Mononuclear cell (primary cell): ENCODE data around the gene STOML1. TPM values are rescaled to one million over a fixed set of nuclear protein-coding genes. Genes with fewer than 3 reads are reported as not detected.
A peak's percentile ranks its signal among the peaks of the same experiment; 100 is the strongest.

Experiments
- H3K27me3 ChIP-seq: 2 replicates; pipeline ENCODE4 v1.6.0; 2011; ENCODE audit warnings: low read length, control low read depth; ENCODE audit not compliant: insufficient read depth
- H3K4me1 ChIP-seq: 2 replicates; pipeline ENCODE4 v1.5.1; 2011; ENCODE audit warnings: mild to moderate bottlenecking, low read length, control low read depth; ENCODE audit not compliant: insufficient read depth
- H3K4me3 ChIP-seq: 2 replicates; pipeline ENCODE4 v1.5.1; 2011; ENCODE audit warnings: mild to moderate bottlenecking, low read length, moderate library complexity
- H3K9me3 ChIP-seq: 2 replicates; pipeline ENCODE4 v1.5.1; 2011; ENCODE audit warnings: low read depth, mild to moderate bottlenecking, control low read depth, low read length
- total RNA-seq: library from RNA; depleted of rRNA; stranded (reverse); fragments of >200 nt; gene quantifications from one replicate; pipeline ENCODE4 v1.2.3, GENCODE V29; 2012

STOML1 gene, protein sequence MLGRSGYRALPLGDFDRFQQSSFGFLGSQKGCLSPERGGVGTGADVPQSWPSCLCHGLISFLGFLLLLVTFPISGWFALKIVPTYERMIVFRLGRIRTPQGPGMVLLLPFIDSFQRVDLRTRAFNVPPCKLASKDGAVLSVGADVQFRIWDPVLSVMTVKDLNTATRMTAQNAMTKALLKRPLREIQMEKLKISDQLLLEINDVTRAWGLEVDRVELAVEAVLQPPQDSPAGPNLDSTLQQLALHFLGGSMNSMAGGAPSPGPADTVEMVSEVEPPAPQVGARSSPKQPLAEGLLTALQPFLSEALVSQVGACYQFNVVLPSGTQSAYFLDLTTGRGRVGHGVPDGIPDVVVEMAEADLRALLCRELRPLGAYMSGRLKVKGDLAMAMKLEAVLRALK
- 2.2 TPM for total RNA-seq

DNA sequence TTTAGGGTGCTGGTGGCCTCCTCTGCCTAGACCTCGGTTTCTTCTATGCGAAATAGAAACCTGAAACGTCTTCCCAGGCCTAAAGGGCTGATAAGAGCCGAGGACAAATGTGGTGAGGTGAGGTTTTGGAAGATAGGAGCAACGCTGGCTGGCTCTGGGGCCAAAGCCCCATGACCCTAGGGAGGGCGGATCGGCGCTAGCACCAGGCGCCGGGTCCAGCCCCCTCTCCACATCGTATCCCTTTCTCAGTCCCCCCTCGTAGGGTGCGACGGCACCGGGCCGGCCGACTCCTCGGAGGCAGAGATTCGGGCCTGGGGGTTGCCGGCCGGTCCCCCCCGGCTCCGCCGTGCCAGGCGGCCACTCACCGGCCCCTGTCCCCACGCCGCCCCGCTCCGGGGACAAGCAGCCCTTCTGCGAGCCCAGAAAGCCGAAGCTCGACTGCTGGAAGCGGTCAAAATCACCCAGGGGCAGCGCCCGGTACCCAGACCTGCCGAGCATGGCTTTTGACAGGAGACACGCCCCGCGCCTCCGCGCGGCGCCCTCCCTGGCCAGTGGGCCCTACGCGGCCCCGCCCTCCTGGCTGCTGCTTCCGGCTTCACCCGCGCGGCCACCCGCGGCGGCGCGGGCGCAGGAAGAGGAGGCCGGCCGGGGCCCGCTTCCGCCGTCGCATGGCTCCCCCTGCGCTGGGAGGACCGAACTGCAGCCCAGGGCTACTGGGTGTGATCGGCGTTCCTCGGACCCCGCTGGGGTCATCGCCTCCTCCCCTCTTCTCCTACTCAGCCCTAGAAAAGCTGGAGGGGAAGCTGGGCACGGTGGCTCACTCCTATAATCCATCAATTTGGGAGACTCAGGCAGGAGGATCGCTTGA is at the start of gene STOML1:
Gene STOML1, minus strand, starts transcription at position 570 of the 868 bp plus-strand sequence. Its CDS starts 72 bp downstream, at position 498.
- peak within 1 kb of the TSS; percentile 57 for H3K4me3 ChIP-seq
- peaks cover 45% of the 10 kb centered on the region for H3K4me1 ChIP-seq
- H3K27me3 ChIP-seq = no peaks in the 10 kb centered on the region
- no peaks in the 10 kb centered on the region for H3K9me3 ChIP-seq

DNA sequence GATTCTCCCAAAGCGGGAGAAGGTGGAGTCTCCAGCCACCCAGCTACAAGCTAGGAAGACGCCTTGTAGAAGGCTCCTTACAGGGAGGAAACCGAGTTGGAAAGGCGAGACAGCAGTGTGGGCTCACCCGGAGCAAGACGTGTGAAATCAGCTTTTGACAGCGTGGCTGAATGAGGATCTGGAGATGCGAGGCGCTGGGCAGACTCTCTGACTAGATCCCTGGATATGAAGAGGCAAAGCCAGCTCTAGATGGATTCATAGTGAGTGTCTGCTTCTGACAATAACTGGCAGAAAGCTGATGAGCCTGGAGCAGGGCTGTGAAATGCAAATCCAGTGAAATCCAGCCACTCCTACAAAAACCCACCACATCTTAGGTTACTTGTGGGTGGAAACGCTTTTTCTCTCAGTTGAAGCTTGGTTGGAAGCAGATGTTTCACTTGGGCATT is 49.2 kb upstream of the STOML1 start:
- no peaks in the 10 kb centered on the region for H3K27me3 ChIP-seq
- H3K4me3 ChIP-seq = no peak overlapping the region
- no peaks in the 10 kb centered on the region for H3K9me3 ChIP-seq
- H3K4me1 ChIP-seq = no peaks in the 10 kb centered on the region

DNA sequence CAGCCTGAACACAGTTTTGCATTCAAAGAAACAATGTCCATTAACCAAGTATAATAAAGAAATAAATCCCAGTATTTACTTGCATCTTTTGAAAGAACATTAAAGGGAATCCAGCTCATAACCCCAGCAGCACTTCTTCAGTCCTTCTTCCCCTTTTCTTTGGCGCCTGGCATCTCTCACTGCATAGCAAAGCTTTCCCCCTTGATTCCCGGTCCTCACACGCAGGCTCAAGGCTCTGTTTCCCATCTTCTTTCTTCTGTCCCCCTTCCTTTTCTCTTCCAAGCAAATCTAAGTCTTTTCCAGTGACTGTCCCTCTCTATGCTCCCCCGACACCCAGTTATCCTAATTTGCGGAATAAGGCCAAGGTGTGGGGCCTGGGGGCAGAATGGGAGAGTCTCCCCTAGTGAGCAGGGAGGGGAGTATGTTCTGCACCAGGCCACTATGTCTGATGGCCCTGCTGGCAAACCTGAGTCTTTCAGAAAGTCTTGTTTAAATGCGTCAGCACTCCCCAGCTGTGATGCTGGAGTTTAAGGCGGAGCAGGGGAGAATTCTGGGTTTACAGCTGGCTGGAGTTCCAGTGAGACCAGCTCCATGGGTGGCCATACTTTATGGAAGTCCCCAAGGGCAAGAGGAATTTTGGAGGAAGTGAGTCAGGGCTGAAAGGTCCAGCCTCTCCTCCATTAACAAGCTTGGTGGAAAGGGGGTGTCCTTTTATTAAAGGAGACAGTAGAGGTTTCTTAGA is 48.2 kb upstream of the STOML1 start:
- Histone ChIP-seq H3K4me3 (no peak overlapping the region), H3K9me3 (no peaks in the 10 kb centered on the region), H3K27me3 (no peaks in the 10 kb centered on the region), H3K4me1 (no peaks in the 10 kb centered on the region)

GRCh38 chr15:74039656-74040010 is 47.5 kb upstream of the STOML1 start:
- no peaks in the 10 kb centered on the region for H3K27me3 ChIP-seq
- no peaks in the 10 kb centered on the region for H3K4me1 ChIP-seq
- H3K9me3 ChIP-seq = no peaks in the 10 kb centered on the region
- no peak overlapping the region for H3K4me3 ChIP-seq

DNA sequence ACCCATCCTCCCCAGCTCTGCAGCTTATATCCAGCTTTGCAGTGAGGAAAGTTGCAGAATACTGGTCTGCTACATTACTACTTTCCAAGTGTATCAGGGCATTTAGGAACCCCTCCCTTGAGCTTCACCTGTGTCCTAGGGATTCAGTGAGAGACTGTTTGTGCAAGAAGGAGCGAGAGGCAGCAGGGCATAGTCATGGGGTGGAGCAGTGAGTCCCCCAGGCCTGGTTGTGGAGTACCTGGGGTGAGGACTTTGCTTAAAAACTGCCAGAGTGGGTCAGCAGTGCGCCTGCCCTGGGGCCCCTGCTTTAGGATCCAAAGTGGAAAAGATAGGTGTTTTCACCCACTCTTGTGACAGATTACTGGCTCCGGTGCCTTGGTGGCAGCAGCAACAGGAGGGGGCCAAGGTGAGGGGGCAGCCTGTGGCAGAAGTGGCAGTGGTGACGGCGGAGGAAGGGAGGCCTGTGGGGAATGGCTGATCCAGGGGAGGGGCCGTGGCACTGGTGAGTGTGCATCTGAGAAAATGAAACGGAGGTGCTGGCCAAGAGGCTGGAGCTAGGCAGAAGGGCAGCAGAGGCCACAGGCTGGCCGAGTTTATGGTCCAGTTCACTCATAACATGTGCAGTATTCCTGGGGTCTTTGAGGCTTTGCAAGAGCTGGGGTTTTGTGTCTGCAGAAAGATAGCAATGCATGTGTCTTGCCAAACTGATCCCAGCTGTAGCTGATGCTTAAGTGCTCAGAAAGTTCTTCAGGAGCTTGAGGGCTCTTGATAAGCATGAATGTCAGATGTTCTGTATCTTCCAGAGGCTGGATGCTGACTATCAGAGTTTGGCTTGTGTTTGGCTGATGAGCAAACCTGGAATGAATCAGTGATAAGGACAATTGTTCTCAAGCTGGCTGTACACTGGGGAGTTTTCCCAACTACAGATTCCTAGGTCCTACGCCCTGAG is 46.9 kb upstream of the STOML1 start:
- Histone ChIP-seq H3K4me1 (no peaks in the 10 kb centered on the region), H3K4me3 (no peak overlapping the region), H3K9me3 (no peaks in the 10 kb centered on the region), H3K27me3 (no peaks in the 10 kb centered on the region)

- Histone ChIP-seq H3K27me3 (no peaks in the 10 kb centered on the region), H3K4me1 (no peaks in the 10 kb centered on the region), H3K9me3 (no peaks in the 10 kb centered on the region)
Measured at GRCh38 chr15:74037171-74038117, 45.3 kb upstream of the STOML1 start.

DNA sequence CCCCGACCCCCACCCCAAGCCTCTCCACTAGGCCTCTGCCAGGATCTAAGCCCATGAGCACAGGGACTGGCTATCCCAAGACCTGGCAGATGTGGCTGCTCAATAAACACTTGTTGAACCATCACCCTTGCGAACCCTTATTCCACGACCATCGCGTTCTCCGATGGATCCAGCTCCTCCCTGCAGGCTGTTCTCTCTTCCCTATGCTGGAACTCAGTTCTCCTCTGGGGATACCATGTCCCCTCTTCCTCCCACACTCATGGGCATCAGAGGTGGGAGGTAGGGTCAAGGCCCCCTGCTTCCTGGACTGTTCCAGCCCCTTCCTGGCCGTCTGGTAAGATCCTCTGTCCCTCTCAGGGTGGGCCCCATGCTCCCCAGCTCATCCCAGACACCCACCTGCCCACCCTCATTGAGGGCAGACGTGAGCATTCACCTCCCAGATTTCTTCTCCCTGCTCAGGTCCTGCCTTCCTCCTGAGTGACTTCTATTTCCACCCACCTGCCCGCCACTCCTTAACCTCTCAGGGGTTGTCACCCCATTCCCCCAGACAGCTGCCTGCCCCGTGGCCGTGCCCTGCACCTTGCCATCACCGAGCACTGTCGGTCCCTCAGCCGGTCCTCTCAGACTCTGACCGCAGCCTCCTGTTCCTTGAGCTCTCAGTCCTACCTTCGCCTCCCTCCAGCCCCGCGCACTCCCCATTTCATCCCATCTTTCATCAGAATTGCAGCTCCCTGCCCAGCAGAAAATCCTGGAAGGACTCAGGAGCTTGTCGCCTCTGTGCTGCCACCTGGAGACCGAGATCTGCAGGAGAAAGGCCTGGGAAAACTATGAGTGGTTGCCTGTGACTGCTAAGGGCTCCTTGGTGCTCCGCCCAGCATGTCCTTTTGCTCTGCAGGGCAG is 44.4 kb upstream of the STOML1 start:
- no peaks in the 10 kb centered on the region for H3K27me3 ChIP-seq
- H3K4me3 ChIP-seq = no peak overlapping the region
- H3K9me3 ChIP-seq = no peaks in the 10 kb centered on the region
- H3K4me1 ChIP-seq = no peaks in the 10 kb centered on the region

More at GRCh38 chr15:74037171-74038117, 45.3 kb upstream of the STOML1 start:
- no peak overlapping the region for H3K4me3 ChIP-seq

DNA sequence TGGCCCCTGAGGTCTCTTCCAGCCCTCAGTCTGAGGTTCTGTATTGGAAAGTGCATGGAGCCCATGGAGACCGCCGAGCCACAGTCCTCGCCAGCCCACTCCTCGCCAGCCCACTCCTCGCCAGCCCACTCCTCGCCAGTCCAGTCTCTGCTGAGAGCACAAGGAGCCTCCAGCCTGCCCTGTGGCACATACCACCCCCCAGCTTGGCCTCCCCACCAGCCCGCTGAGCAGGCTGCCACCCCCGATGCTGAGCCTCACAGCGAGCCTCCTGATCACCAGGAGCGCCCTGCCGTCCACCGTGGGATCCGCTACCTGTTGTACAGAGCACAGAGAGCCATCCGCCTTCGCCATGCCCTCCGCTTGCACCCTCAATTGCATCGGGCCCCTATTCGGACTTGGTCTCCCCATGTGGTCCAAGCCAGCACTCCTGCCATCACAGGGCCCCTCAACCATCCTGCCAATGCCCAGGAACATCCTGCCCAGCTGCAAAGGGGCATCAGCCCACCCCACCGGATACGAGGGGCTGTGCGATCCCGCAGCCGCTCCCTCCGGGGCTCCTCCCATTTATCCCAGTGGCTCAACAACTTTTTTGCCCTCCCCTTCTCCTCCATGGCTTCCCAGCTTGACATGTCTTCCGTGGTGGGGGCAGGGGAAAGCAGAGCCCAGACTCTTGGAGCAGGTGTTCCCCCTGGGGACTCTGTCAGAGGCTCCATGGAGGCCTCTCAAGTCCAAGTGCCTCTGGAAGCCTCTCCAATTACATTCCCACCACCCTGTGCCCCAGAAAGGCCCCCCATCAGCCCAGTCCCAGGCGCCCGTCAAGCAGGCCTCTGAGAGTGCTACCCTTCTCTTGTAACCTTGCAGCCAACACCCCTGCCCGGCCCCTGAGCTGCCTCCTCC is 43.3 kb upstream of the STOML1 start:
- Histone ChIP-seq H3K27me3 (no peaks in the 10 kb centered on the region), H3K4me1 (no peaks in the 10 kb centered on the region), H3K9me3 (no peaks in the 10 kb centered on the region), H3K4me3 (no peak overlapping the region)

DNA sequence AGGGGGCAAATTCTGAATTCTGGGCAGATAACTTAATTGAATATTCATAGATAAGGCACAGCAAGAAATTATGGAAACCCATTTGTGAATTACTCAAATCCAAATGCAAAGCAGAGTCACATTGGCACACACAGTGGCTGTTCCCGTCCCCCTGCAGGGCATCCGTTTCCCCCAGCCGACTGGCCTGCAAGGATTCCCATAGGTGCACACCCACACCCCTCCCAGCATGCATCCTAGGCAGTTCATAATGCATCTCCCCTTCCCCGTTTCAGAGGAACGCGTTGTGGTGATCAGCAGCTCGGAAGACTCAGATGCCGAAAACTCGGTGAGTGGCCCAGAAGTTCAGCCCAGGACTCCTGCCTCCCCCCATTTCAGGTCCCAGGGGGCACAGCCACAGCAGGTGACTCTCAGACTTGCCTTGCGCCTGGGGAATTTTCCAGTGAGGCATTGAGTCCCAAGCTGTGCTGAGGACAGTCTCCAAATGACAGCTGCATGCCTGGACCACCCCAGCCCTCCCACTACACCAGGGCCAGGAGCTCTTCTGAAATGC is 42.2 kb upstream of the STOML1 start:
- no peaks in the 10 kb centered on the region for H3K4me1 ChIP-seq
- H3K27me3 ChIP-seq = no peaks in the 10 kb centered on the region
- H3K4me3 ChIP-seq = no peak overlapping the region
- no peaks in the 10 kb centered on the region for H3K9me3 ChIP-seq

DNA sequence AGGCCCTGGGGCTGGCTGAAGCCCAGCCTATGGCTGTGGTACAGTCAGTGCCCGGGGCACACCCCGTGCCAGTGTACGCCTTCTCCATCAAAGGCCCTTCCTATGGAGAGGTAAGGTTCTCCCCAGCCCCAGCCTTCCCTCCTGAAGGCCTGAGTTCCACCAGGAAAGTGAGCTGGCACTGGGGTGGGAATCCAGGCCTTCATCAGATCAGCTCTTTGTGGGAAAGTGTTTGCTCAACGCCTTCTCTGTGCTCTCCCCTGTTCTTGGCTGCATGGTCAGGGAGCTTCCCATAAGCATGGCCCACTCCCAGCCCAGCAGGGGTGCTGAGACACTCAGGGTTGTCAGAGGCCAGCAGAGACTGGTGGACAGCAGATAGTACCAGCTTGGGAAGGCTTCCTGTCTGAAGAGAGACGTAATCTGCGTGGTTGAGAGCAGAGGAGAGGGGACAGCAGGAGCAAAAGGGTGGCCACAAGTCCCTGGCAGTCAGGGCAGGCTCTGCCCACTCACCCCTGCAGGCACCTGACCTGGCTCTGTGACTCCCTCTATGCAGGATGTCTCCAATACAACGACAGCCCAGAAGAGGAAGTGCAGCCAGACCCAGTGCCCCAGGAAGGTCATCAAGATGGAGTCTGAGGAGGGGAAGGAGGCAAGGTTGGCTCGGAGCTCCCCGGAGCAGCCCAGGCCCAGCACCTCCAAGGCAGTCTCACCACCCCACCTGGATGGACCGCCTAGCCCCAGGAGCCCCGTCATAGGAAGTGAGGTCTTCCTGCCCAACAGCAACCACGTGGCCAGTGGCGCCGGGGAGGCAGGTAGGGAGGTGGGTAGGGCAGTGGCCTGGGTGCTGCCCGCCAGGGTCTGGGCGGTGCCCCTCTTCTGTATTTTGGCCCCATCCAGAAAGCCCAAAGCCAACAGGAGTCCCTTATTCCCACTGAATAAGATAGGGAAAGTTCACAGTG is 40.8 kb upstream of the STOML1 start:
- no peaks in the 10 kb centered on the region for H3K27me3 ChIP-seq
- no peak overlapping the region for H3K4me3 ChIP-seq
- no peaks in the 10 kb centered on the region for H3K4me1 ChIP-seq
- H3K9me3 ChIP-seq = no peaks in the 10 kb centered on the region

- Histone ChIP-seq H3K4me1 (no peaks in the 10 kb centered on the region), H3K4me3 (no peak overlapping the region), H3K27me3 (no peaks in the 10 kb centered on the region), H3K9me3 (no peaks in the 10 kb centered on the region)
Measured at GRCh38 chr15:74032046-74032445, 40.0 kb upstream of the STOML1 start.
